ENCODE measurements around the gene STARD9.

The STARD9 gene

GRCh38 chr15:42707068-42707467, 131.7 kb downstream of the STARD9 start:
- Histone ChIP-seq H3K27me3 (ENCODE audit: insufficient read depth, low read length) (no peaks in the 10 kb centered on the region), H3K4me3 (ENCODE audit: low read length) (no peak overlapping the region), H3K4me1 (ENCODE audit: insufficient read depth, low read length) (no peaks in the 10 kb centered on the region), H3K9ac (ENCODE audit: low read depth, low read length) (no peak overlapping the region), H3K9me3 (ENCODE audit: insufficient read depth, low read depth, low read length) (no peaks in the 10 kb centered on the region), H3K36me3 (ENCODE audit: insufficient read depth, low read depth, low read length) (no peaks in the 10 kb centered on the region), H3K27ac (ENCODE audit: low read length) (no peak overlapping the region)

DNA sequence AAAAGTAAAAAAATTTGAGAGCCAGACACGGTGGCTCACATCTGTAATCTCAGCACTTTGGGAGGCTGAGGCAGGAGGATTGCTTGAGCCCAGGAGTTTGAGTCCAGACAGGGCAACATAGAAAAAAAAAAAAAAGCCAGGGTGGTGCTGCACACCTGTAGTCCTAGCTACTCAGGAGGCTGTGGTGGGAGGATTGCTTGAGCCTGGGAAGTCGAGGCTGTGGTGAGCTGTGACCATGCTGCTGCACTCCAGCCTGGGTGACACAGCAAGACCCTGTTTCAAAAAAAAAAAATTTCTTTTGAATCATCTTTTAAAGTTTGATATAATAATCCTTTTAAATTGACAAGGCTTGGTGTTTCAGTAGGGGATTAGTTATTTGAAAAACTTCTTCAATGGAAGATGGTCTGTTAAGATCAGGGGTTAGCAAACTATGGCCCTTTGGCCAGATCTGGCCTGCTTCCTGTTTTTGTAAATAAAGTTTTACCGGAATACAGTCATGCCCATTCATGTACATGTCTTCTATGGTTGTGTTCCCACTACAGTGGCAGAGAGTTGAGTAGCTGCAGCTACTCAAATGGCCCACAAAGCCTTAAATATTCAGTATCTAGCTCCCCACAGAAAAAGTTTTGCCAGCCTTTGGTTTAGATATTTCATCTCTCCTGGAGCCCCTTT, 132.6 kb downstream of the STARD9 start:
- H3K36me3 ChIP-seq (ENCODE audit: insufficient read depth, low read depth, low read length) = no peaks in the 10 kb centered on the region
- no peak overlapping the region for H3K9ac ChIP-seq (ENCODE audit: low read depth, low read length)
- no peak overlapping the region for H3K27ac ChIP-seq (ENCODE audit: low read length)
- H3K9me3 ChIP-seq (ENCODE audit: insufficient read depth, low read depth, low read length) = no peaks in the 10 kb centered on the region
- H3K4me1 ChIP-seq (ENCODE audit: insufficient read depth, low read length) = no peaks in the 10 kb centered on the region
- H3K27me3 ChIP-seq (ENCODE audit: insufficient read depth, low read length) = no peaks in the 10 kb centered on the region
- no peak overlapping the region for H3K4me3 ChIP-seq (ENCODE audit: low read length)

DNA sequence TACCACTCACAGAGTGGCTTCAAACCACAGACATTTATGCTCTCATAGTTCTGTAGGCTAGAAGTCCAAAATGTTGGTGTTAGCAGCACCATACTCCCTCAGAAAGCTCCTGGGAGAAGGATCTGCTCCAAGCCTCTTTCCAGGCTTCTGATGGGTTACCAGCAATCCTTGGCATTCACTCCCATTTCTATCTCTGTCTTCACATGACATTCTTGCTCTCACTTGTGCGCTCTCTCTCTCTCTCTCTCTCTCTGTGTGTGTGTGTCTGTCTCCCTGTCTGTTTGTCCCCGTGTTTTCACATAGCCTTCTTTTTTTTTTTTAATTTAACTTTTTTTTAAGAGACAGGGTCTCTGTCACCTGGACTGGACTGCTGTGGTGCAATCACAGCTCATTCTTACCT, 135.3 kb downstream of the STARD9 start:
- no peaks in the 10 kb centered on the region for H3K36me3 ChIP-seq (ENCODE audit: insufficient read depth, low read depth, low read length)
- H3K27ac ChIP-seq (ENCODE audit: low read length) = no peak overlapping the region
- no peak overlapping the region for H3K4me3 ChIP-seq (ENCODE audit: low read length)
- no peaks in the 10 kb centered on the region for H3K9me3 ChIP-seq (ENCODE audit: insufficient read depth, low read depth, low read length)
- H3K27me3 ChIP-seq (ENCODE audit: insufficient read depth, low read length) = no peaks in the 10 kb centered on the region
- H3K4me1 ChIP-seq (ENCODE audit: insufficient read depth, low read length) = no peaks in the 10 kb centered on the region
- H3K9ac ChIP-seq (ENCODE audit: low read depth, low read length) = no peak overlapping the region

DNA sequence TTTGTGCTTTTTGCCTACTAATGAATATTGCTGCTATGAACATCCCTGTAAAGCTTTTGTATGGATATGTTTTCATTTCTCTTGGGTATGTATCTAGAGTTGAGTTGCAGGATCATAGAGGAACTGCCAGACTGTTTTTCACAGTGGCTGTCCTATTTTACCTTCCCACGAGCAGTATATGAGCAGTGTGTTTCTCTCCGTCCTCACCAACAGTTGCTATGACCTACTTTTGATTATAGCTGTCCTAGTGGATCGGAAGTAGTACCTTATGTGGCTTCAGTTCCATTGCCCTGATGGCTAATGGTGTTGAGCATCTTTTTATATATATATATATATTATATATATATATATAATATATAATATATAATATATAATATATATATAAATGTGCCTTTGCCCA, 136.3 kb downstream of the STARD9 start:
- no peak overlapping the region for H3K4me3 ChIP-seq (ENCODE audit: low read length)
- H3K9ac ChIP-seq (ENCODE audit: low read depth, low read length) = no peak overlapping the region
- no peaks in the 10 kb centered on the region for H3K36me3 ChIP-seq (ENCODE audit: insufficient read depth, low read depth, low read length)
- H3K27me3 ChIP-seq (ENCODE audit: insufficient read depth, low read length) = no peaks in the 10 kb centered on the region
- H3K27ac ChIP-seq (ENCODE audit: low read length) = no peak overlapping the region
- H3K4me1 ChIP-seq (ENCODE audit: insufficient read depth, low read length) = no peaks in the 10 kb centered on the region
- H3K9me3 ChIP-seq (ENCODE audit: insufficient read depth, low read depth, low read length) = no peaks in the 10 kb centered on the region

DNA sequence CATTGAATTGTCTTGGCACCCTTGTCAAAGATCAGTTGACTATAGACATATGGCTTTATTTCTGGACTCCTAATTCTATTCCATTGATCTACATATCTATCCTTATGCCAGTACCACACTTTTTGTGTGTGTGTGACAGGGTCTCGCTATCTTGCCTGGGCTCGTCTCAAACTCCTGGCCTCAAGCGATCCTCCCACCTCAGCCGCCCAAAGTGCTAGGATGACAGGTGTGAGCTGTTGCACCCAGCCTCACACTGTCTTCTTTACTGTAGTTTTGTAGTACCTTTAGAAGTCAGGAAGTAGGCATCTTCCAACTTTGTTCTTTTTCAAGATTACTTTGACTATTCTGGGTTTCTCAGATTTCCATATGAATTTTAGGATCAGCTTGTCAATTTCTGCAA, 137.2 kb downstream of the STARD9 start:
- Histone ChIP-seq H3K27me3 (ENCODE audit: insufficient read depth, low read length) (no peaks in the 10 kb centered on the region), H3K9me3 (ENCODE audit: insufficient read depth, low read depth, low read length) (no peaks in the 10 kb centered on the region), H3K9ac (ENCODE audit: low read depth, low read length) (no peak overlapping the region), H3K36me3 (ENCODE audit: insufficient read depth, low read depth, low read length) (no peaks in the 10 kb centered on the region), H3K4me1 (ENCODE audit: insufficient read depth, low read length) (no peaks in the 10 kb centered on the region), H3K27ac (ENCODE audit: low read length) (no peak overlapping the region), H3K4me3 (ENCODE audit: low read length) (no peak overlapping the region)

DNA sequence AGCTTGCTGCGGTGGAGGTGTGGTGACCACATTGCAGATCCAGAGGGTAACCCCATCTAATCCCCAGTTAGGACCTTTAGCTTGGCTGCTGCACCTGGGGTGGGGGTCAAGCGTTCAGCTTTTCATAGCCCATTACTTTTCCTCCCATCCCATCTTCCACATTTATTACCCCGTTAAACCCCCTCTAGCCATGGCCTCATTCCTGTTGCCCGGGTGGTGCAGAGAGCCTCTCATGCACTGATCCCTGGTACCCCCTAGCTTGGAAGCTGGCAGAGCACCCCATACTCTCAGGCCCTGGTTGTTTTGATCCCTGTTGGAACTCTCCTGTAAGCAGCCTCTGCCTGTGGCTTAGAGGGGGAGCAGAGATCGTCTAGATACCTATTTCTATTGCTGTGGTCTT, 140.7 kb downstream of the STARD9 start:
- H3K4me1 ChIP-seq (ENCODE audit: insufficient read depth, low read length) = no peaks in the 10 kb centered on the region
- H3K4me3 ChIP-seq (ENCODE audit: low read length) = no peak overlapping the region
- no peak overlapping the region for H3K9ac ChIP-seq (ENCODE audit: low read depth, low read length)
- no peak overlapping the region for H3K27ac ChIP-seq (ENCODE audit: low read length)
- H3K36me3 ChIP-seq (ENCODE audit: insufficient read depth, low read depth, low read length) = peaks cover 16% of the 10 kb centered on the region
- H3K9me3 ChIP-seq (ENCODE audit: insufficient read depth, low read depth, low read length) = no peaks in the 10 kb centered on the region
- no peaks in the 10 kb centered on the region for H3K27me3 ChIP-seq (ENCODE audit: insufficient read depth, low read length)

DNA sequence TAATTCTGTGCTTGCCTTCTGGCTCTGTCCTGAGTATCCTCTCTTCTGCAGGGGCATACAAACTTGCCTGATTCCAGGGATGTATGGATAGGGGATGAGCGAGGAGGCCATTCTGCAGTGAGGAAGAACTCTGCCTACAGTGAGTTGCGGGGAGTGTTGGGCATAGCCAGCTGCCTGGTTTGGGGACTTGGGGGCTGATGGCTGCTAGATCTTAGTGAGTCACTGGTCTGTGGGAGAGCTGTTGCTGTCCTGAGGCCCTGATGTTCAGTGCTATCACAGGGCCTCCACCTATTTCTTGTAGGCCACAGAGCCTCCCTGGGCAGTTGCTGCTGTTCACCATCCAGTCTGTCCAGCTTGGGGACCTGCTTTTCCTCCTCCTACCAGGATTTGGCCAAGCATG, 141.2 kb downstream of the STARD9 start:
- H3K4me3 ChIP-seq (ENCODE audit: low read length) = no peak overlapping the region
- no peak overlapping the region for H3K9ac ChIP-seq (ENCODE audit: low read depth, low read length)
- no peak overlapping the region for H3K27ac ChIP-seq (ENCODE audit: low read length)
- no peaks in the 10 kb centered on the region for H3K27me3 ChIP-seq (ENCODE audit: insufficient read depth, low read length)
- H3K4me1 ChIP-seq (ENCODE audit: insufficient read depth, low read length) = no peaks in the 10 kb centered on the region
- H3K9me3 ChIP-seq (ENCODE audit: insufficient read depth, low read depth, low read length) = no peaks in the 10 kb centered on the region
- H3K36me3 ChIP-seq (ENCODE audit: insufficient read depth, low read depth, low read length) = peaks cover 16% of the 10 kb centered on the region

DNA sequence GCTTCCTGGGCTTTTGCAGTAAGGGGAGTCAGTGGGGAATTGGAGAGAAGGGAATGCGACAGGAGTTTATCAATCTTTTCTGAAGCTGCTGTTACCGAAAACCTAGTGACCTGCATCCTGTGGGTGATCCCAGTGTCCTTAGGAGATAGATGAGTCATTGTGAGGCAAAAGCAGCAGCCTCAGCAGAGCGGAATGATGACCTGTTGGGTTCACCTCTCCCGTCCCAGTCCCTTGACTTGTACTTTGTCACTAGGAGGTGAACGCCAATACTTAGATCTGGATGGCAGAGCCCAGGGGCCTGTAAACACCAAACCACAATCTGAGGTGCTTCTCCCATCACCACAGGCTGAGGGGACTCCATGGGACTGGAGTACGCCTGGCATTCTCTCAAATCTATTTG, 143.6 kb downstream of the STARD9 start:
- Histone ChIP-seq H3K27me3 (ENCODE audit: insufficient read depth, low read length) (no peaks in the 10 kb centered on the region), H3K4me3 (ENCODE audit: low read length) (no peak overlapping the region), H3K36me3 (ENCODE audit: insufficient read depth, low read depth, low read length) (peaks cover 34% of the 10 kb centered on the region), H3K27ac (ENCODE audit: low read length) (no peak overlapping the region), H3K9ac (ENCODE audit: low read depth, low read length) (no peak overlapping the region), H3K4me1 (ENCODE audit: insufficient read depth, low read length) (no peaks in the 10 kb centered on the region), H3K9me3 (ENCODE audit: insufficient read depth, low read depth, low read length) (no peaks in the 10 kb centered on the region)

DNA sequence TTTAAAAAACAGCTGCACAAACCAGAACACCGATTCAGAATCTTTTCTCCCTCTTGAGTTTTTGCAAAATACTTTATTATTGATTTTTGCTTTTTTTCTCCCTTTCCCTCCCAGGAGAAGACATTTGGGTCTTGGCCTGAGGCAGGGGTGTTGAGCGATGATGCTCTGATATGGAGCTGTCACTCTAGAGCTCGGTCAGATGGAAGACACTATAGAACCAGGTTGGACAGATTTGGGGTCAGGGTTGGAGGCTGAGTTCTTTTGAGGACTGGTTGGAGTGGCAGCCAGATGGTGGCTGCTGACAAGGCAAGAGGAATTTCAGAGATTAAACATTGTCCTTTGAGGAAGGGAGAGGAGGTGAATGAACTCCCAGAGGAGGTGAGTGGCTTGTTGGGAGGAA, 144.7 kb downstream of the STARD9 start:
- Histone ChIP-seq H3K9me3 (ENCODE audit: insufficient read depth, low read depth, low read length) (no peaks in the 10 kb centered on the region), H3K27ac (ENCODE audit: low read length) (no peak overlapping the region), H3K27me3 (ENCODE audit: insufficient read depth, low read length) (no peaks in the 10 kb centered on the region), H3K9ac (ENCODE audit: low read depth, low read length) (no peak overlapping the region), H3K36me3 (ENCODE audit: insufficient read depth, low read depth, low read length) (peaks cover 44% of the 10 kb centered on the region), H3K4me1 (ENCODE audit: insufficient read depth, low read length) (no peaks in the 10 kb centered on the region), H3K4me3 (ENCODE audit: low read length) (no peak overlapping the region)

GRCh38 chr15:42721016-42721415, 145.6 kb downstream of the STARD9 start:
- Histone ChIP-seq H3K9me3 (ENCODE audit: insufficient read depth, low read depth, low read length) (no peaks in the 10 kb centered on the region), H3K27me3 (ENCODE audit: insufficient read depth, low read length) (no peaks in the 10 kb centered on the region), H3K36me3 (ENCODE audit: insufficient read depth, low read depth, low read length) (peaks cover 52% of the 10 kb centered on the region), H3K27ac (ENCODE audit: low read length) (no peak overlapping the region), H3K9ac (ENCODE audit: low read depth, low read length) (no peak overlapping the region), H3K4me1 (ENCODE audit: insufficient read depth, low read length) (no peaks in the 10 kb centered on the region), H3K4me3 (ENCODE audit: low read length) (no peak overlapping the region)

DNA sequence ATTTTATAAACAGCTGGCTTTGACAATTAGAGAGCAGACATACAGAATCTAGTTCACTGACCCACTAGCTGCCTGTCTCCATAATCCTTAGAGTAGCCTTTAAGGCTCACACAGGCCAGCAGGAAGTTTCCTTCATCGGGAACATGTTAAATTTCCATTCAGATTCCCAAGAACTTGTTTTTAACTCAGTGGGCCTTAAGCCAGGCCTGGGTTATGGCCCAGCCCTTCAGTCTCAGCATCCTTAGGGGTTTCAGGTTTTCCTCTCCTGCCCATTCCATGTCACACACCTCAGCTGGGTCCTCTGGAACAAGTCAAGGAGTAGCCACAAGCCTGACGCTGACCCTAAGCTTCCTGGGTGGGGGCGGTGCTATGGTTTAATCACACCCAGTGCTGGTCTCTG, 146.5 kb downstream of the STARD9 start:
- H3K9me3 ChIP-seq (ENCODE audit: insufficient read depth, low read depth, low read length) = no peaks in the 10 kb centered on the region
- H3K4me3 ChIP-seq (ENCODE audit: low read length) = no peak overlapping the region
- H3K9ac ChIP-seq (ENCODE audit: low read depth, low read length) = no peak overlapping the region
- no peaks in the 10 kb centered on the region for H3K4me1 ChIP-seq (ENCODE audit: insufficient read depth, low read length)
- H3K27ac ChIP-seq (ENCODE audit: low read length) = no peak overlapping the region
- peaks cover 60% of the 10 kb centered on the region for H3K36me3 ChIP-seq (ENCODE audit: insufficient read depth, low read depth, low read length)
- no peaks in the 10 kb centered on the region for H3K27me3 ChIP-seq (ENCODE audit: insufficient read depth, low read length)

- H3K9me3 ChIP-seq (ENCODE audit: insufficient read depth, low read depth, low read length) = no peaks in the 10 kb centered on the region
- H3K27ac ChIP-seq (ENCODE audit: low read length) = no peak overlapping the region
- H3K4me3 ChIP-seq (ENCODE audit: low read length) = no peak overlapping the region
- H3K4me1 ChIP-seq (ENCODE audit: insufficient read depth, low read length) = no peaks in the 10 kb centered on the region
- H3K36me3 ChIP-seq (ENCODE audit: insufficient read depth, low read depth, low read length) = peaks cover 70% of the 10 kb centered on the region
- H3K9ac ChIP-seq (ENCODE audit: low read depth, low read length) = no peak overlapping the region
- H3K27me3 ChIP-seq (ENCODE audit: insufficient read depth, low read length) = no peaks in the 10 kb centered on the region
These were observed 147.7 kb downstream of the STARD9 start for GRCh38 chr15:42723068-42723467.

All from iPS-20b (cell line).